WTC11 (cell line): ENCODE measurements around the gene ARHGEF28.

Experiments used
- MXD4 ChIP-seq: fragments of 250-450 bp; sonication (Bioruptor Pico); IDR thresholded peaks from 2 replicates; pipeline ENCODE4 v1.8.0; 2021; ENCODE audit warnings: mild to moderate bottlenecking, moderate library complexity, borderline replicate concordance
- SOX15 ChIP-seq: fragments of 250-450 bp; sonication (Bioruptor Pico); IDR thresholded peaks from 2 replicates; pipeline ENCODE4 v1.9.0; 2021; ENCODE audit warnings: mild to moderate bottlenecking
- SP1 ChIP-seq: sonication (generic); formaldehyde crosslinking; conservative IDR thresholded peaks from 2 replicates; pipeline ENCODE4 v1.8.1; 2022; ENCODE audit warnings: missing genetic modification reagents
- TEAD4 ChIP-seq: sonication (generic); formaldehyde crosslinking; IDR thresholded peaks from 2 replicates; pipeline ENCODE4 v1.8.0; 2022; ENCODE audit warnings: mild to moderate bottlenecking, missing genetic modification reagents
- TF ChIP-seq, protein P1 (sequence below): fragments of 200-600 bp; IDR thresholded peaks from 2 replicates; pipeline ENCODE4 v1.8.0; 2022; ENCODE audit warnings: antibody characterized with exemption
- TF ChIP-seq, protein P2 (sequence below): sonication (generic); formaldehyde crosslinking; conservative IDR thresholded peaks from 2 replicates; pipeline ENCODE4 v1.8.1; 2023; ENCODE audit warnings: mild to moderate bottlenecking, low read depth, missing genetic modification reagents, moderate library complexity
- TF ChIP-seq, protein P3 (sequence below): fragments of 250-450 bp; sonication (Bioruptor Pico); IDR thresholded peaks from 2 replicates; pipeline ENCODE4 v1.9.0; 2021; ENCODE audit warnings: mild to moderate bottlenecking
- TF ChIP-seq, protein P4 (sequence below): sonication (generic); formaldehyde crosslinking; IDR thresholded peaks from 2 replicates; pipeline ENCODE4 v1.8.1; 2022; ENCODE audit warnings: missing genetic modification reagents, borderline replicate concordance
- TF ChIP-seq, protein P5 (sequence below): sonication (generic); formaldehyde crosslinking; IDR thresholded peaks from 2 replicates; pipeline ENCODE4 v1.8.0; 2022; ENCODE audit warnings: mild to moderate bottlenecking, missing genetic modification reagents

DNA sequence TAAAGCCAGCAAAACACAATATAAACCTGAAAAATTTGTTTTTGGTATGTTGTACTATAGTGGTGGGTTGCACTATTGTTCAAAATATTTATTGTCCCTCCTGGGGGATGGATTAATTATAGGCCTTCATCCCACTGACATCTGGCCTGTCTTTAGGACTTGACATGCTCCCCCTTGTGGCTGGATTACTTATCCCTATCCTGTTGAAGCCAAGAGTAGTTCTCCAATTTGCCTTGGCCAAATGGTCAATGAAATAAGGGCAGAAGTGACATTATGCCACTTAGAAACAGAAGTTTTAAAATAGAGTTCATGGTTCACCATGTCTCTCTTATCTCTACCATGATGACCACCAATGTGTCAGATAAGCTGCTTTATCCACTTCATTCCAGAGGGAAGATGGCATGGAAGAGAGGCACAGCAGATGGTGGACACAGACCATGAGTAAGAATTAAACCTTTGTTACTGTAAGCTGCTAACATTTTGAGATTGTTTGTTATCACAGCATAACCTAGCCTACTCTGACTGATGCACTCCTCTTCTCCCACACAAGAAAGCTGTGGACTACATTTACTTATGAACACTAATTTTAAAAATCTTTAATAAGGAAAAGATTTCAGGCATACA is 29.2 kb upstream of the ARHGEF28 start:
- TF ChIP-seq SP1 (no peak), TEAD4 (no peak), SOX15 (no peak), MXD4 (CRISPR knock-in tag) (no peak)
- TF ChIP-seq, protein P1, sequence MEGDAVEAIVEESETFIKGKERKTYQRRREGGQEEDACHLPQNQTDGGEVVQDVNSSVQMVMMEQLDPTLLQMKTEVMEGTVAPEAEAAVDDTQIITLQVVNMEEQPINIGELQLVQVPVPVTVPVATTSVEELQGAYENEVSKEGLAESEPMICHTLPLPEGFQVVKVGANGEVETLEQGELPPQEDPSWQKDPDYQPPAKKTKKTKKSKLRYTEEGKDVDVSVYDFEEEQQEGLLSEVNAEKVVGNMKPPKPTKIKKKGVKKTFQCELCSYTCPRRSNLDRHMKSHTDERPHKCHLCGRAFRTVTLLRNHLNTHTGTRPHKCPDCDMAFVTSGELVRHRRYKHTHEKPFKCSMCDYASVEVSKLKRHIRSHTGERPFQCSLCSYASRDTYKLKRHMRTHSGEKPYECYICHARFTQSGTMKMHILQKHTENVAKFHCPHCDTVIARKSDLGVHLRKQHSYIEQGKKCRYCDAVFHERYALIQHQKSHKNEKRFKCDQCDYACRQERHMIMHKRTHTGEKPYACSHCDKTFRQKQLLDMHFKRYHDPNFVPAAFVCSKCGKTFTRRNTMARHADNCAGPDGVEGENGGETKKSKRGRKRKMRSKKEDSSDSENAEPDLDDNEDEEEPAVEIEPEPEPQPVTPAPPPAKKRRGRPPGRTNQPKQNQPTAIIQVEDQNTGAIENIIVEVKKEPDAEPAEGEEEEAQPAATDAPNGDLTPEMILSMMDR = peak; percentile 52
- TF ChIP-seq, protein P2, sequence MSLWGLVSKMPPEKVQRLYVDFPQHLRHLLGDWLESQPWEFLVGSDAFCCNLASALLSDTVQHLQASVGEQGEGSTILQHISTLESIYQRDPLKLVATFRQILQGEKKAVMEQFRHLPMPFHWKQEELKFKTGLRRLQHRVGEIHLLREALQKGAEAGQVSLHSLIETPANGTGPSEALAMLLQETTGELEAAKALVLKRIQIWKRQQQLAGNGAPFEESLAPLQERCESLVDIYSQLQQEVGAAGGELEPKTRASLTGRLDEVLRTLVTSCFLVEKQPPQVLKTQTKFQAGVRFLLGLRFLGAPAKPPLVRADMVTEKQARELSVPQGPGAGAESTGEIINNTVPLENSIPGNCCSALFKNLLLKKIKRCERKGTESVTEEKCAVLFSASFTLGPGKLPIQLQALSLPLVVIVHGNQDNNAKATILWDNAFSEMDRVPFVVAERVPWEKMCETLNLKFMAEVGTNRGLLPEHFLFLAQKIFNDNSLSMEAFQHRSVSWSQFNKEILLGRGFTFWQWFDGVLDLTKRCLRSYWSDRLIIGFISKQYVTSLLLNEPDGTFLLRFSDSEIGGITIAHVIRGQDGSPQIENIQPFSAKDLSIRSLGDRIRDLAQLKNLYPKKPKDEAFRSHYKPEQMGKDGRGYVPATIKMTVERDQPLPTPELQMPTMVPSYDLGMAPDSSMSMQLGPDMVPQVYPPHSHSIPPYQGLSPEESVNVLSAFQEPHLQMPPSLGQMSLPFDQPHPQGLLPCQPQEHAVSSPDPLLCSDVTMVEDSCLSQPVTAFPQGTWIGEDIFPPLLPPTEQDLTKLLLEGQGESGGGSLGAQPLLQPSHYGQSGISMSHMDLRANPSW (CRISPR knock-in tag) = no peak
- TF ChIP-seq, protein P3, sequence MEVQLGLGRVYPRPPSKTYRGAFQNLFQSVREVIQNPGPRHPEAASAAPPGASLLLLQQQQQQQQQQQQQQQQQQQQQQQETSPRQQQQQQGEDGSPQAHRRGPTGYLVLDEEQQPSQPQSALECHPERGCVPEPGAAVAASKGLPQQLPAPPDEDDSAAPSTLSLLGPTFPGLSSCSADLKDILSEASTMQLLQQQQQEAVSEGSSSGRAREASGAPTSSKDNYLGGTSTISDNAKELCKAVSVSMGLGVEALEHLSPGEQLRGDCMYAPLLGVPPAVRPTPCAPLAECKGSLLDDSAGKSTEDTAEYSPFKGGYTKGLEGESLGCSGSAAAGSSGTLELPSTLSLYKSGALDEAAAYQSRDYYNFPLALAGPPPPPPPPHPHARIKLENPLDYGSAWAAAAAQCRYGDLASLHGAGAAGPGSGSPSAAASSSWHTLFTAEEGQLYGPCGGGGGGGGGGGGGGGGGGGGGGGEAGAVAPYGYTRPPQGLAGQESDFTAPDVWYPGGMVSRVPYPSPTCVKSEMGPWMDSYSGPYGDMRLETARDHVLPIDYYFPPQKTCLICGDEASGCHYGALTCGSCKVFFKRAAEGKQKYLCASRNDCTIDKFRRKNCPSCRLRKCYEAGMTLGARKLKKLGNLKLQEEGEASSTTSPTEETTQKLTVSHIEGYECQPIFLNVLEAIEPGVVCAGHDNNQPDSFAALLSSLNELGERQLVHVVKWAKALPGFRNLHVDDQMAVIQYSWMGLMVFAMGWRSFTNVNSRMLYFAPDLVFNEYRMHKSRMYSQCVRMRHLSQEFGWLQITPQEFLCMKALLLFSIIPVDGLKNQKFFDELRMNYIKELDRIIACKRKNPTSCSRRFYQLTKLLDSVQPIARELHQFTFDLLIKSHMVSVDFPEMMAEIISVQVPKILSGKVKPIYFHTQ = no peak
- TF ChIP-seq, protein P4, sequence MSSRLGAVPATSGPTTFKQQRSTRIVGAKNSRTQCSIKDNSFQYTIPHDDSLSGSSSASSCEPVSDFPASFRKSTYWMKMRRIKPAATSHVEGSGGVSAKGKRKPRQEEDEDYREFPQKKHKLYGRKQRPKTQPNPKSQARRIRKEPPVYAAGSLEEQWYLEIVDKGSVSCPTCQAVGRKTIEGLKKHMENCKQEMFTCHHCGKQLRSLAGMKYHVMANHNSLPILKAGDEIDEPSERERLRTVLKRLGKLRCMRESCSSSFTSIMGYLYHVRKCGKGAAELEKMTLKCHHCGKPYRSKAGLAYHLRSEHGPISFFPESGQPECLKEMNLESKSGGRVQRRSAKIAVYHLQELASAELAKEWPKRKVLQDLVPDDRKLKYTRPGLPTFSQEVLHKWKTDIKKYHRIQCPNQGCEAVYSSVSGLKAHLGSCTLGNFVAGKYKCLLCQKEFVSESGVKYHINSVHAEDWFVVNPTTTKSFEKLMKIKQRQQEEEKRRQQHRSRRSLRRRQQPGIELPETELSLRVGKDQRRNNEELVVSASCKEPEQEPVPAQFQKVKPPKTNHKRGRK (CRISPR knock-in tag) = no peak
- TF ChIP-seq, protein P5, sequence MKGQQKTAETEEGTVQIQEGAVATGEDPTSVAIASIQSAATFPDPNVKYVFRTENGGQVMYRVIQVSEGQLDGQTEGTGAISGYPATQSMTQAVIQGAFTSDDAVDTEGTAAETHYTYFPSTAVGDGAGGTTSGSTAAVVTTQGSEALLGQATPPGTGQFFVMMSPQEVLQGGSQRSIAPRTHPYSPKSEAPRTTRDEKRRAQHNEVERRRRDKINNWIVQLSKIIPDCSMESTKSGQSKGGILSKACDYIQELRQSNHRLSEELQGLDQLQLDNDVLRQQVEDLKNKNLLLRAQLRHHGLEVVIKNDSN = no peak
